Sigmoid colon (tissue), 7 donors: ENCODE results near the gene PRLR. TPM values are rescaled to one million over a fixed set of nuclear protein-coding genes. Genes with fewer than 3 reads are reported as not detected.
A peak's percentile ranks its signal among the peaks of the same experiment; 100 is the strongest.

ENCODE experiments used
- DNase-seq: peaks from one replicate; pipeline ENCODE4 v3.0.0-alpha.2; 2019
- H3K27ac ChIP-seq, 4 donors: fragments of 200-600 bp; sonication (generic); one replicate each; pipeline ENCODE4 v1.5.1; 2016 to 2019; ENCODE audit warnings: mild to moderate bottlenecking in 1 of 4
- H3K27me3 ChIP-seq, 3 donors: fragments of 200-600 bp; sonication (generic); one replicate each; pipeline ENCODE4 v1.5.1; 2019; ENCODE audit warnings: mild to moderate bottlenecking in 1 of 3
- H3K36me3 ChIP-seq, 4 donors: fragments of 200-600 bp; sonication (generic); one replicate each; pipeline ENCODE4 v1.5.1; 2016 to 2019
- H3K4me1 ChIP-seq, 4 donors: fragments of 200-600 bp; sonication (generic); one replicate each; pipeline ENCODE4 v1.5.1; 2017 to 2019
- H3K4me3 ChIP-seq, 4 donors: fragments of 200-600 bp; sonication (generic); one replicate each; pipeline ENCODE4 v1.5.1; 2017 to 2019; ENCODE audit warnings: mild to moderate bottlenecking in 2 of 4, moderate library complexity in 1 of 4
- H3K9me3 ChIP-seq, 4 donors: fragments of 200-600 bp in 3 of 4; sonication (generic) in 3 of 4; one replicate each; pipeline versions ENCODE4 v1.5.1 to v1.6.1; 2013 to 2019
- EP300 ChIP-seq, 4 donors: sonication (generic); formaldehyde crosslinking; IDR thresholded peaks; one replicate each; pipeline ENCODE4 v1.6.1; 2017; ENCODE audit warnings: antibody characterized with exemption in 4 of 4
- POLR2A ChIP-seq, 2 donors: fragments of 450-650 bp; IDR thresholded peaks; one replicate each; pipeline ENCODE4 v1.6.1; 2016; ENCODE audit warnings: antibody characterized with exemption in 2 of 2, mild to moderate bottlenecking in 2 of 2, moderate library complexity in 2 of 2
- POLR2AphosphoS5 ChIP-seq, 4 donors: sonication (generic); formaldehyde crosslinking; IDR thresholded peaks; one replicate each; pipeline ENCODE4 v1.6.1; 2017; ENCODE audit warnings: antibody characterized with exemption in 4 of 4
- WGBS, 2 donors: extraction: QIAGEN DNeasy Blood & Tissue Kit; methylation state at CpG; one replicate each; pipeline ENCODE4 v1.1.7; 2013; 5-methylcytosine and 5-hydroxymethylcytosine counted together
- intact Hi-C: fragments of 100-400 bp; cut with DNase I; formaldehyde crosslinking; loops from one replicate; pipeline ENCODE4 v1.15.1; 2023
- polyA plus RNA-seq, 3 donors: library from polyadenylated mRNA; stranded (reverse); fragments of 200-250 nt; gene quantifications; one replicate each; pipeline ENCODE4 v1.2.3, GENCODE V29; 2013
- total RNA-seq, 4 donors: library from RNA; depleted of rRNA; stranded (reverse); fragments of >200 nt; gene quantifications; one replicate each; pipeline ENCODE4 v1.1.0, GENCODE V29; 2016
- TF ChIP-seq, protein P1 (sequence below), 4 experiments: fragments of 450-650 bp in 3 of 4; fragments of 200-600 bp in 1 of 4; IDR thresholded peaks; one replicate each; pipeline ENCODE4 v1.5.1; 2016 to 2019; ENCODE audit warnings: antibody characterized with exemption in 4 of 4, mild to moderate bottlenecking in 3 of 4, moderate library complexity in 2 of 4
- donor health status: healthy with polysubstance abuse.
- donor health status: Bipolar disorder and iron deficiency.
- donor health status: healthy.

PRLR gene
- total and polyA plus RNA-seq, 7 donors: 0.60 to 1.9 (median 0.95) TPM

DNA sequence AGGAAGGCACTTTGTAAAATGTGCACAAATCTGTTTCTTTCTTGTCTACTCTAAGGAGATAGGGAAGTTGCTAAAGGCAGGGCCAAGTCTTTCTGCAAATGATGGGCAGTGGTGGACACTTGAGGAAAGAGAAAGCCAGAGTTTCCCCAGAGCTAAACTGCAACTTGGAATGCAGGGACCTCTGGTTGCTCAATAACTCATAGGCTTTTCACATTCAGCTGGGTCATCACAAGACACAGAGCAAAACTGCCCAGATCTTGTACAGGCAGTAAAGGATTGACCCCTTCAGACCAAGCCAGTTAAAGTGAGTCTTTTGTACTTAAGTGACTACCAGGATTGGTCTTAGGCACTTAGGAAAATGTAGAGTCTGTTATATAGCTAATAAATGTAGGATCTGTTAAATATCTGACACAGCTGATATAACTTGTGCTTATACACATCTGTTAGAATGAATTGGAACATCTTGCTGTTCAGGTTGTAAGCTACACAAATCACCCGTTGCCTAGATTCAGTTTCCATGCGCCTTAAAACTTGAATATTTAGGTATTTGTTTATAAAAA, 169.0 kb downstream of the PRLR start:
- WGBS, 2 donors: 83 to 89% methylated on average over 2 of the region's 2 CpGs
- Histone ChIP-seq H3K27me3 (no peaks in the 10 kb centered on the region), H3K36me3 (no peaks in the 10 kb centered on the region), H3K4me3 (no peak overlapping the region), H3K9me3 (no peaks in the 10 kb centered on the region), H3K27ac (peak overlapping the region in 2 of 4 donors; percentile 16 to 35), H3K4me1 (peaks cover 0 to 22% (median 1%) of the 10 kb centered on the region in 4 donors)
- DNase-seq: peak; percentile 70
- intact Hi-C loops: no loop called here
- peak in 2 of 4 donors; percentile 11 to 35 for TF ChIP-seq POLR2AphosphoS5 (IDR thresholded peaks at IDR 0.05)
- TF ChIP-seq, protein P1, sequence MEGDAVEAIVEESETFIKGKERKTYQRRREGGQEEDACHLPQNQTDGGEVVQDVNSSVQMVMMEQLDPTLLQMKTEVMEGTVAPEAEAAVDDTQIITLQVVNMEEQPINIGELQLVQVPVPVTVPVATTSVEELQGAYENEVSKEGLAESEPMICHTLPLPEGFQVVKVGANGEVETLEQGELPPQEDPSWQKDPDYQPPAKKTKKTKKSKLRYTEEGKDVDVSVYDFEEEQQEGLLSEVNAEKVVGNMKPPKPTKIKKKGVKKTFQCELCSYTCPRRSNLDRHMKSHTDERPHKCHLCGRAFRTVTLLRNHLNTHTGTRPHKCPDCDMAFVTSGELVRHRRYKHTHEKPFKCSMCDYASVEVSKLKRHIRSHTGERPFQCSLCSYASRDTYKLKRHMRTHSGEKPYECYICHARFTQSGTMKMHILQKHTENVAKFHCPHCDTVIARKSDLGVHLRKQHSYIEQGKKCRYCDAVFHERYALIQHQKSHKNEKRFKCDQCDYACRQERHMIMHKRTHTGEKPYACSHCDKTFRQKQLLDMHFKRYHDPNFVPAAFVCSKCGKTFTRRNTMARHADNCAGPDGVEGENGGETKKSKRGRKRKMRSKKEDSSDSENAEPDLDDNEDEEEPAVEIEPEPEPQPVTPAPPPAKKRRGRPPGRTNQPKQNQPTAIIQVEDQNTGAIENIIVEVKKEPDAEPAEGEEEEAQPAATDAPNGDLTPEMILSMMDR (IDR thresholded peaks at IDR 0.05): no peak

GRCh38 chr5:35060236-35060635, 170.1 kb downstream of the PRLR start:
- H3K4me3 ChIP-seq: no peak overlapping the region
- no peak overlapping the region for H3K27ac ChIP-seq
- H3K4me1 ChIP-seq: peaks cover 0 to 22% (median 1%) of the 10 kb centered on the region in 4 donors
- no peak for DNase-seq
- TF ChIP-seq POLR2AphosphoS5 (IDR thresholded peaks at IDR 0.05): no peak
- TF ChIP-seq POLR2A (IDR thresholded peaks at IDR 0.05): no peak
- TF ChIP-seq, protein P1 (IDR thresholded peaks at IDR 0.05): no peak
- no peak for TF ChIP-seq EP300 (IDR thresholded peaks at IDR 0.05)
- no peaks in the 10 kb centered on the region for H3K27me3 ChIP-seq
- WGBS, 2 donors: 90 to 92% methylated on average over 2 of the region's 2 CpGs
- intact Hi-C loops: no loop called here
- H3K36me3 ChIP-seq: no peaks in the 10 kb centered on the region
- no peaks in the 10 kb centered on the region for H3K9me3 ChIP-seq

GRCh38 chr5:35059251-35059650, 171.0 kb downstream of the PRLR start:
- Histone ChIP-seq H3K36me3 (no peaks in the 10 kb centered on the region), H3K9me3 (no peaks in the 10 kb centered on the region), H3K27me3 (no peaks in the 10 kb centered on the region), H3K27ac (no peak overlapping the region), H3K4me3 (no peak overlapping the region), H3K4me1 (peaks cover 0 to 22% (median 1%) of the 10 kb centered on the region in 4 donors)
- TF ChIP-seq, protein P1 (IDR thresholded peaks at IDR 0.05): no peak
- no peak for TF ChIP-seq POLR2AphosphoS5 (IDR thresholded peaks at IDR 0.05)
- TF ChIP-seq EP300 (IDR thresholded peaks at IDR 0.05): no peak
- TF ChIP-seq POLR2A (IDR thresholded peaks at IDR 0.05): no peak
- no peak for DNase-seq
- intact Hi-C loops: no loop called here

DNA sequence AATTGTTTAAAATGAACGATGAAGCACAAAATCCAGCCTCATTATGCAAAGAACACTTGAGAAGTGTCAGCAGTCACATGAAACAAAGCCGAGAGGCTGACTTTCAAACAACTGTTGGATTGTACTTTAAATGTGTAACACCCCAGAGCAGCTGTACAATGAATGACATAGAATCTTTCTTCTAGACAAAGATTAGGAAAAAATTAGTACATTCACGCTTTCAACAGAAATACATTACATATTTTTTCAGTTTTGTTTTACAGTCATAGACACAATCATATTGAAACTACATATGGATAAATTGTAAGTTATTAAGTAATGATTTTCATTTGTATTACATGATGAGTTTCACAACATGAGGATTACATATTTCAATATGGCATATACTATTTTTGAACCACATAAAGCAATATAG, 171.9 kb downstream of the PRLR start:
- no peaks in the 10 kb centered on the region for H3K27me3 ChIP-seq
- H3K4me3 ChIP-seq: no peak overlapping the region
- intact Hi-C loops: no loop called here
- TF ChIP-seq POLR2A (IDR thresholded peaks at IDR 0.05): no peak
- TF ChIP-seq EP300 (IDR thresholded peaks at IDR 0.05): no peak
- TF ChIP-seq, protein P1 (IDR thresholded peaks at IDR 0.05): no peak
- TF ChIP-seq POLR2AphosphoS5 (IDR thresholded peaks at IDR 0.05): no peak
- no peaks in the 10 kb centered on the region for H3K36me3 ChIP-seq
- peaks cover 0 to 22% (median under 1%) of the 10 kb centered on the region in 4 donors for H3K4me1 ChIP-seq
- H3K9me3 ChIP-seq: no peaks in the 10 kb centered on the region
- no peak overlapping the region for H3K27ac ChIP-seq
- WGBS, 2 donors: 72 to 83% methylated on average over 3 of the region's 3 CpGs
- no peak for DNase-seq

DNA sequence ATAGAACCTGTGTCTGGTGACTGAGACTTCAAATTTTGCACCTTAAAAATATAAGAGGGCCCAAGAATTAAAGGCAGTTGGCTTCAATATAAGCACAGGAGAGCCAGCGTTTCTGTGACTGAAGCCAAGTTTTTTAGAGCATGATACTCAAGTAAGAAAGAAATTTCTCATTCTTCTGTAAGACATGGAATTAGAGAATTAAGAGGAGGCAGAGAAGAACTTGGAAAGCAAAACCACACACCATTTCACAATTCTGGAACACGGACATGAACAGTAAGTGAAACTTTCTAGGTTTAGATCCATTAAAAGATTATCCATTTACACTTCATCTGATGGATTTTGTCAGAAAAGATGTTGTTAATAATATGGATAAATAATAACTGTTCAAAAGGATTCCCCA, 173.6 kb downstream of the PRLR start:
- 76 to 82% methylated on average over 2 of the region's 2 CpGs for WGBS, 2 donors
- H3K27ac ChIP-seq: no peak overlapping the region
- no peaks in the 10 kb centered on the region for H3K9me3 ChIP-seq
- H3K27me3 ChIP-seq: no peaks in the 10 kb centered on the region
- H3K4me1 ChIP-seq: peaks cover 0 to 8% (median 0%) of the 10 kb centered on the region in 4 donors
- no peaks in the 10 kb centered on the region for H3K36me3 ChIP-seq
- TF ChIP-seq EP300 (IDR thresholded peaks at IDR 0.05): no peak
- no peak for TF ChIP-seq POLR2A (IDR thresholded peaks at IDR 0.05)
- no peak for TF ChIP-seq POLR2AphosphoS5 (IDR thresholded peaks at IDR 0.05)
- TF ChIP-seq, protein P1 (IDR thresholded peaks at IDR 0.05): no peak
- no peak for DNase-seq
- intact Hi-C loops: no loop called here
- no peak overlapping the region for H3K4me3 ChIP-seq
